WTC11 (cell line): ENCODE data around the gene LRATD1. TPM values are rescaled to one million over a fixed set of nuclear protein-coding genes. Genes with fewer than 3 reads are reported as not detected.
A peak's percentile ranks its signal among the peaks of the same experiment; 100 is the strongest.

Source experiments
- ATAC-seq: fragments of 200-7000 bp; cut with Tn5 transposase; 2 replicates; pipeline ENCODE4 v1.10.0; 2021; ENCODE audit warnings: mild to moderate bottlenecking, moderate library complexity
- Bru-seq: library from RNA; stranded (reverse); fragments of 400-500 nt; gene quantifications from one replicate; lab custom pipeline; 2021; lab: Mats Ljungman, UMichigan
- CTCF ChIA-PET: fragments of 300-600 bp; sonication (Branson Sonifier 250); formaldehyde crosslinking; loops from one replicate; lab custom pipeline; 2021; ENCODE audit warnings: antibody characterized with exemption; lab: Charles Lee
- POLR2A ChIA-PET: fragments of 350-600 bp; sonication (Branson Sonifier 250); formaldehyde crosslinking; loops from one replicate; lab custom pipeline; 2021; ENCODE audit warnings: antibody characterized with exemption; lab: Charles Lee
- DNase-seq: peaks from one replicate; pipeline ENCODE4 v3.0.0; 2021; ENCODE audit warnings: low spot score
- H3K27ac Mint-ChIP-seq: 2 replicates; pipeline ENCODE4 v1.8.0; 2021; ENCODE audit warnings: mixed read lengths
- H3K27me3 Mint-ChIP-seq: 2 replicates; pipeline ENCODE4 v1.8.0; 2021; ENCODE audit warnings: low read depth, mild to moderate bottlenecking, moderate library complexity, mixed read lengths
- H3K36me3 Mint-ChIP-seq: 2 replicates; pipeline ENCODE4 v1.8.0; 2021; ENCODE audit warnings: mixed read lengths
- H3K4me1 Mint-ChIP-seq: 2 replicates; pipeline ENCODE4 v1.8.0; 2022; ENCODE audit warnings: mixed read lengths
- H3K4me3 Mint-ChIP-seq: 2 replicates; pipeline ENCODE4 v1.8.0; 2021; ENCODE audit warnings: mild to moderate bottlenecking, moderate library complexity, mixed read lengths
- H3K9me3 Mint-ChIP-seq: 2 replicates; pipeline ENCODE4 v1.8.0; 2021; ENCODE audit warnings: mixed read lengths
- ATF3 ChIP-seq: sonication (generic); formaldehyde crosslinking; conservative IDR thresholded peaks from 2 replicates; pipeline ENCODE4 v1.8.1; 2022; ENCODE audit warnings: mild to moderate bottlenecking, missing genetic modification reagents
- ATF6 ChIP-seq: sonication (generic); formaldehyde crosslinking; IDR thresholded peaks from 2 replicates; pipeline ENCODE4 v1.8.1; 2023; ENCODE audit warnings: mild to moderate bottlenecking, missing genetic modification reagents
- CTCF ChIP-seq: fragments of 200-600 bp; IDR thresholded peaks from 2 replicates; pipeline ENCODE4 v1.8.0; 2022; ENCODE audit warnings: antibody characterized with exemption
- E2F1 ChIP-seq: sonication (generic); formaldehyde crosslinking; IDR thresholded peaks from 2 replicates; pipeline ENCODE4 v1.8.0; 2022; ENCODE audit warnings: mild to moderate bottlenecking, missing genetic modification reagents
- E2F4 ChIP-seq: sonication (generic); formaldehyde crosslinking; IDR thresholded peaks from 2 replicates; pipeline ENCODE4 v1.8.1; 2022; ENCODE audit warnings: low read depth, mild to moderate bottlenecking, moderate library complexity, missing genetic modification reagents, borderline replicate concordance
- ETV6 ChIP-seq: sonication (generic); formaldehyde crosslinking; IDR thresholded peaks from 2 replicates; pipeline ENCODE4 v1.8.1; 2022; ENCODE audit warnings: mild to moderate bottlenecking, missing genetic modification reagents
- GRHL2 ChIP-seq: fragments of 250-450 bp; sonication (Bioruptor Pico); IDR thresholded peaks from 2 replicates; pipeline ENCODE4 v1.8.0; 2022; ENCODE audit warnings: mild to moderate bottlenecking, moderate library complexity; ENCODE audit not compliant: insufficient replicate concordance, severe bottlenecking
- HMGXB4 ChIP-seq: sonication (generic); formaldehyde crosslinking; IDR thresholded peaks from 2 replicates; pipeline ENCODE4 v1.8.1; 2023; ENCODE audit warnings: mild to moderate bottlenecking, moderate library complexity, missing genetic modification reagents
- IRF2 ChIP-seq: sonication (generic); formaldehyde crosslinking; IDR thresholded peaks from 2 replicates; pipeline ENCODE4 v1.8.0; 2022; ENCODE audit warnings: low read depth, missing genetic modification reagents, borderline replicate concordance
- NFYB ChIP-seq: sonication (generic); formaldehyde crosslinking; conservative IDR thresholded peaks from 2 replicates; pipeline ENCODE4 v1.8.0; 2022; ENCODE audit warnings: low read depth, missing genetic modification reagents
- NR1H2 ChIP-seq: sonication (generic); formaldehyde crosslinking; IDR thresholded peaks from 2 replicates; pipeline ENCODE4 v1.9.0; 2021; ENCODE audit warnings: mild to moderate bottlenecking, moderate library complexity, missing genetic modification reagents
- SP1 ChIP-seq: sonication (generic); formaldehyde crosslinking; conservative IDR thresholded peaks from 2 replicates; pipeline ENCODE4 v1.8.1; 2022; ENCODE audit warnings: missing genetic modification reagents
- TEAD1 ChIP-seq: sonication (generic); formaldehyde crosslinking; IDR thresholded peaks from 2 replicates; pipeline ENCODE4 v1.8.0; 2022; ENCODE audit warnings: mild to moderate bottlenecking, missing genetic modification reagents
- TP53 ChIP-seq: sonication (generic); formaldehyde crosslinking; IDR thresholded peaks from 2 replicates; pipeline ENCODE4 v1.8.1; 2023; ENCODE audit warnings: mild to moderate bottlenecking, missing genetic modification reagents
- ZBTB43 ChIP-seq: sonication (generic); formaldehyde crosslinking; IDR thresholded peaks from 2 replicates; pipeline ENCODE4 v1.8.1; 2023; ENCODE audit warnings: mild to moderate bottlenecking, missing genetic modification reagents
- ZNF138 ChIP-seq: sonication (generic); formaldehyde crosslinking; conservative IDR thresholded peaks from 2 replicates; pipeline ENCODE4 v1.8.1; 2022; ENCODE audit warnings: mild to moderate bottlenecking, moderate library complexity, missing genetic modification reagents
- ZNF281 ChIP-seq: sonication (generic); formaldehyde crosslinking; IDR thresholded peaks from 2 replicates; pipeline ENCODE4 v1.8.0; 2023; ENCODE audit warnings: mild to moderate bottlenecking, missing genetic modification reagents
- ZNF423 ChIP-seq: fragments of 250-450 bp; sonication (Bioruptor Pico); IDR thresholded peaks from 2 replicates; pipeline ENCODE4 v2.1.2; 2022; ENCODE audit warnings: mild to moderate bottlenecking, moderate library complexity
- ZNF671 ChIP-seq: fragments of 250-450 bp; sonication (Bioruptor Pico); IDR thresholded peaks from 2 replicates; pipeline ENCODE4 v1.8.0; 2021; ENCODE audit warnings: mild to moderate bottlenecking
- ZSCAN18 ChIP-seq: fragments of 250-450 bp; sonication (Bioruptor Pico); IDR thresholded peaks from 2 replicates; pipeline ENCODE4 v2.1.2; 2022; ENCODE audit warnings: mild to moderate bottlenecking, moderate library complexity
- long read RNA-seq, 3 experiments: library from RNA in 1 of 3; library from capped mRNA in 1 of 3; library from polyadenylated mRNA in 1 of 3; unstranded in 2 of 3; stranded (forward) in 1 of 3; transcript quantifications; one replicate each; pipeline ENCODE4 v2.0.0, GENCODE V29; 2021
- total RNA-seq: library from RNA; stranded (reverse); gene quantifications from 3 replicates; pipeline ENCODE4 v1.2.3, GENCODE V29; 2021

Gene LRATD1
- total RNA-seq (2.3 to 3.0 TPM (median 2.5 TPM) in 3 replicates), Bru-seq, nascent RNA (percentile 51 among the genes with signal in this experiment)
- long read RNA-seq, experiment 1, full-length matches to known transcripts = 6 of 11 reads
- long read RNA-seq, experiment 1, partial matches to known transcripts = 1 of 11 reads
- long read RNA-seq, experiment 1, other reads (novel, unspliced or antisense) = 4 of 11 reads
- long read RNA-seq, experiment 2, full-length matches to known transcripts = 2 of 7 reads
- long read RNA-seq, experiment 2, partial matches to known transcripts = 0 of 7 reads
- long read RNA-seq, experiment 2, other reads (novel, unspliced or antisense) = 5 of 7 reads
- long read RNA-seq, experiment 3 = 0 reads

GRCh38 chr2:14632133-14632936 is at the start of gene LRATD1:
TSS of gene LRATD1 (plus strand) at chr2:14632717. CDS start at chr2:14633980, 1,263 bp downstream.
- peaks cover 36% of the 10 kb centered on the region for H3K4me1 Mint-ChIP-seq
- H3K4me3 Mint-ChIP-seq = peak within 1 kb of the TSS; percentile 79
- H3K9me3 Mint-ChIP-seq = no peaks in the 10 kb centered on the region
- ChIA-PET CTCF (interaction anchor here (0.6 to 0.9 kb wide), 3 partner anchors 9 to 313 kb away, joined by 3 to 4 read pairs (median 3); no protein-coding TSS in a partner anchor), POLR2A (interaction anchor here (0.6 kb wide), 1 partner anchor 703 kb away, joined by 3 read pairs; no protein-coding TSS in a partner anchor)
- no peaks in the 10 kb centered on the region for H3K36me3 Mint-ChIP-seq
- TF ChIP-seq ATF3 (CRISPR knock-in tag) (no peak), SP1 (CRISPR knock-in tag) (0 out of 2 replicates have a peak, but pooled peaks have one; percentile 42), ZSCAN18 (no peak), NFYB (CRISPR knock-in tag) (peak; percentile 89), E2F4 (CRISPR knock-in tag) (no peak), E2F1 (CRISPR knock-in tag) (no peak), ZNF281 (CRISPR knock-in tag) (no peak), TP53 (no peak), HMGXB4 (CRISPR knock-in tag) (peak; percentile 43; the same call in 1 of the 2 replicates), IRF2 (CRISPR knock-in tag) (no peak), ZNF671 (CRISPR knock-in tag) (no peak), ZNF423 (CRISPR knock-in tag) (peak; percentile 93), ZNF138 (no peak), TEAD1 (CRISPR knock-in tag) (no peak), GRHL2 (CRISPR knock-in tag) (no peak), NR1H2 (CRISPR knock-in tag) (no peak), CTCF (no peak), ZBTB43 (CRISPR knock-in tag) (no peak), ATF6 (no peak), ETV6 (0 out of 2 replicates have a peak, but pooled peaks have one; percentile 26)
- H3K27ac Mint-ChIP-seq = no peak within 1 kb of the TSS
- peaks cover 83% of the 10 kb centered on the region for H3K27me3 Mint-ChIP-seq
- DNase-seq (peak; percentile 93), ATAC-seq (peak; percentile 87)
